Suppressor macrophage treated with lipopolysaccharide for 4 hours (primary cell): Measurements from ENCODE around the gene ANO10.
"Not testable (repeated sequence)": the region's sequence is repeated elsewhere in the genome, so short reads cannot be mapped to it uniquely, and the experiment has no call there.

Source experiments
- DNase-seq: peaks from one replicate; pipeline ENCODE4 v3.0.0-alpha.2; 2020

The ANO10 gene

GRCh38 chr3:43573576-43573975 is 48.2 kb downstream of the ANO10 start:
- no peak for DNase-seq

GRCh38 chr3:43565661-43566341 is 56.0 kb downstream of the ANO10 start:
- DNase-seq: not testable (repeated sequence)

GRCh38 chr3:43559961-43560360 is 61.9 kb downstream of the ANO10 start:
- DNase-seq: no peak

GRCh38 chr3:43558171-43558570 is 63.6 kb downstream of the ANO10 start:
- no peak for DNase-seq

GRCh38 chr3:43549626-43550290 is 72.1 kb downstream of the ANO10 start:
- no peak for DNase-seq

GRCh38 chr3:43544277-43544676 is 77.5 kb downstream of the ANO10 start:
- DNase-seq: peak; percentile 75

- DNase-seq: no peak
Measured at GRCh38 chr3:43542328-43543043, 79.3 kb downstream of the ANO10 start.

- DNase-seq: no peak
Measured at GRCh38 chr3:43540624-43541023, 81.2 kb downstream of the ANO10 start.

GRCh38 chr3:43539321-43539720 is 82.5 kb downstream of the ANO10 start:
- DNase-seq: no peak

- no peak for DNase-seq
Measured at GRCh38 chr3:43537225-43537624, 84.6 kb downstream of the ANO10 start.

- DNase-seq: no peak
Measured at GRCh38 chr3:43534675-43535074, 87.1 kb downstream of the ANO10 start.

- no peak for DNase-seq
Measured at GRCh38 chr3:43533009-43533408, 88.8 kb downstream of the ANO10 start.

GRCh38 chr3:43531835-43532234 is 90.0 kb downstream of the ANO10 start:
- DNase-seq: peak; percentile 1

GRCh38 chr3:43528498-43529099 is 93.2 kb downstream of the ANO10 start:
- DNase-seq: no peak

GRCh38 chr3:43526956-43527355 is 94.9 kb downstream of the ANO10 start:
- no peak for DNase-seq

GRCh38 chr3:43525941-43526607 is 95.7 kb downstream of the ANO10 start:
- DNase-seq: no peak

GRCh38 chr3:43525386-43525785 is 96.4 kb downstream of the ANO10 start:
- DNase-seq: no peak

- no peak for DNase-seq
Measured at GRCh38 chr3:43523454-43524053, 98.3 kb downstream of the ANO10 start.

GRCh38 chr3:43522727-43523362 is 99.0 kb downstream of the ANO10 start:
- no peak for DNase-seq

- no peak for DNase-seq
Measured at GRCh38 chr3:43521941-43522340, 99.9 kb downstream of the ANO10 start.

GRCh38 chr3:43518515-43518914 is 103.3 kb downstream of the ANO10 start:
- not testable (repeated sequence) for DNase-seq
